Measurements from ENCODE around the gene KIAA0232. TPM values are rescaled to one million over a fixed set of nuclear protein-coding genes. Genes with fewer than 3 reads are reported as not detected.

KIAA0232 gene
- total RNA-seq, 2 experiments from 2014 or later, result 13.5 to 14.4 TPM

DNA sequence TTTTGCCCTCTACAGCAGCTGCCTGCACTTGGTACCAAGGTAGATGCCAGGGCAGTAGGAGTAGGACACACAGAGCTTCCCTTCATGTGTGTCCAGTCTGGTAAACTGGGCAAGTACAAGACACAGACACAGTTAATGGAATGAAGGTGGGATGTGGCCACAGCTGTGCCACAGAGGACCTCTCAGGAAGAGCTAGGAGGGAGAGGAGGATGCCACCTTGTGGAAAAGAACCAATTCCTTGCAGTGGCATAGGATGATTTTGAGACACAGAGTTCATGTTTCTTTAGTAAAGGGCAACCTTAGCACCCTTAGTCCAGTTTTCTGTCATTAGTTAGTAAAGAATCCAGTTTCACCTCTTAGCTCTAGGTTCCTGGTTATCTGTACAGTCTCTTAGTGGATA lies 90.8 kb downstream of the KIAA0232 start:
- intact Hi-C loops (cut with micrococcal nuclease), result loop anchor here (10.0 kb wide), 1 partner anchor 298 kb away; the partner anchor contains the start of gene MAN2B2
- CTCF ChIA-PET, result interaction anchor here (0.6 to 5.2 kb wide), 52 partner anchors 8 to 272 kb away, joined by 3 to 179 read pairs (median 5); partner anchors contain the start of gene BLOC1S4
- no peak overlapping the region for H3K27ac Mint-ChIP-seq
- peaks cover 2% of the 10 kb centered on the region for H3K4me1 Mint-ChIP-seq (ENCODE audit: low read depth)
- DNase-seq, result no peak
- no peaks in the 10 kb centered on the region for H3K9me3 Mint-ChIP-seq
- H3K36me3 Mint-ChIP-seq (ENCODE audit: low read depth), result peaks cover 3% of the 10 kb centered on the region
- H3K4me3 Mint-ChIP-seq, result no peak overlapping the region
- no peaks in the 10 kb centered on the region for H3K27me3 Mint-ChIP-seq (ENCODE audit: low read depth)

DNA sequence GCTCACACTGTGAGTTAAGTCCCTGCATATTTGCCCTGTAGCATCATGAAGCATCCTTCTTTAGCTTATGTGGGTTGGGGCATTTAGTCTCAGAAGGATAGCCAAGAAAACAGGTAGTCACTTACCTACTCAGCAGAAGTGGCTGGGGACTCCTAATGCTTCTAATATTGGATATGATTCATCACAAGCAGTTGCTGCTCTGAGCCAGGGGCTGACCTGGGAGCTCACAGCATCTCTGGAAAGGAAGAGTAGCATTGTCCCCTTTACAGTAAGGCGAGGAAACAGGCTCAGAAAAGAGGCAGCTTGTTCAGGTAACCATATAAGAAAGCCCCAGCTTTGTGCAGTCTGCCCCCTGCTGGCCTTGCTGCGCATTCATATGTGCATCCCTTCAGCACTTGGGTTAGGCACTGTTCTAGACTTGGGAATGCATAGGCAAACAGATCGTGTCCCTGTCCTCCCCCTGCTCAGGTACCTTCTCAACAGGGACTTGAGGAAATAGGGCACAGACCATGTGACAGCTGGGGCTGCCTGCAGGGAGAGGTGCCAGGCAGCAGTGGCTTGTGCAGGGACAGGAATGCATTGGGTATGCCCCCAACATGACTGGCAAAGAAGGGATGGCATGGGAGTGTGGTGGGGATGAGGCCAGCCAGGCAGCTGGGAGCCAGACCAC lies 91.4 kb downstream of the KIAA0232 start:
- H3K27me3 Mint-ChIP-seq (ENCODE audit: low read depth), result no peaks in the 10 kb centered on the region
- CTCF ChIA-PET, result interaction anchor here (0.5 to 5.2 kb wide), 50 partner anchors 8 to 273 kb away, joined by 3 to 179 read pairs (median 5); partner anchors contain the start of gene BLOC1S4
- no peak overlapping the region for H3K4me3 Mint-ChIP-seq
- peaks cover 7% of the 10 kb centered on the region for H3K36me3 Mint-ChIP-seq (ENCODE audit: low read depth)
- no peaks in the 10 kb centered on the region for H3K9me3 Mint-ChIP-seq
- intact Hi-C loops (cut with micrococcal nuclease), result loop anchor here (1.0 to 10.0 kb wide), 5 partner anchors 91 to 299 kb away; partner anchors contain the start of gene MAN2B2
- DNase-seq, result peak; percentile 91
- peaks cover 2% of the 10 kb centered on the region for H3K4me1 Mint-ChIP-seq (ENCODE audit: low read depth)
- H3K27ac Mint-ChIP-seq, result no peak overlapping the region

DNA sequence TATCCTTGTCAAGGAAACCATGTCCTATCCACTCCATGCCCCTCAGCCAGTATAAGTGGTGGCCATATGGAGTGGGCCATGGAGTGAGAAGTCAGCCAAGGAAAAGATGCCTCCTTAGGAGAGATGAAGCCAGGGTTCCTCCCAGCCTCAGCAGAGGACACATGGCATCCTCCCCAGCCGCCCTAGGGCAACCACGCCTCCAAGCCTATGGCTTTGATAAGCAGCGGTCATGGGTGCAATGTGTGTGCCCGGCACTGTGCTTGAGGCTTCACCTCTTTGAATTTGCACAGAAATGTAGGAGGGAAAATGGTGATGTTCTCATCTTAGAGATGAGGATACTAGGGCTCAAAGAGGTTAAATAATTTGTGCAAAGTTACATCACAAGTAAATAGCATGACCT lies 92.5 kb downstream of the KIAA0232 start:
- no peaks in the 10 kb centered on the region for H3K9me3 Mint-ChIP-seq
- H3K27me3 Mint-ChIP-seq (ENCODE audit: low read depth), result no peaks in the 10 kb centered on the region
- H3K4me3 Mint-ChIP-seq, result no peak overlapping the region
- intact Hi-C loops (cut with micrococcal nuclease), result loop anchor here (1.0 to 10.0 kb wide), 5 partner anchors 92 to 300 kb away; partner anchors contain the start of gene MAN2B2
- peaks cover 10% of the 10 kb centered on the region for H3K36me3 Mint-ChIP-seq (ENCODE audit: low read depth)
- peaks cover 2% of the 10 kb centered on the region for H3K4me1 Mint-ChIP-seq (ENCODE audit: low read depth)
- CTCF ChIA-PET, result interaction anchor here (0.7 to 5.2 kb wide), 14 partner anchors 8 to 169 kb away, joined by 3 to 179 read pairs (median 12); partner anchors contain the start of gene BLOC1S4
- DNase-seq, result no peak
- H3K27ac Mint-ChIP-seq, result no peak overlapping the region

DNA sequence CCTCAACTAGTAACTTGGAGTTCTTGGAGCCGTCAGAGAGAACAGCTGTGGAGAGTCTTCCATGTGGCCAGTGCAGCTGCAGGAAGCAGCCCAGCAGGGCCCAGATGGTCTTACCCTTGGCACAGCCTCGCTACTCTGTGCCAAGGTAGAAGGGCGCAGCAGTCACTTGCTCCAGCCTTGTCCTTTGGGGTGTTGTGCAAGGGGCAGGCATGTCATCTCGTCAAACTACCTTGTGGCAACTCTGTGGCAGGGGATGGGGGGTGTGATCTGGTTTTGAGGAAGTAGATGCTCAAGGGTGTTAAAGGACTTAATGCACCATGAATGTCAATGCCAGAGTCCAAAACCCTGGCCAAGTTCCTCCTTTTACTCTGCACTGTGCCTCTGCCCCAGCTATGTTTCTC lies 92.9 kb downstream of the KIAA0232 start:
- DNase-seq, result no peak
- intact Hi-C loops (cut with micrococcal nuclease), result loop anchor here (10.0 kb wide), 1 partner anchor 301 kb away; the partner anchor contains the start of gene MAN2B2
- Mint-ChIP-seq H3K36me3 (ENCODE audit: low read depth) (peaks cover 10% of the 10 kb centered on the region), H3K4me3 (no peak overlapping the region), H3K4me1 (ENCODE audit: low read depth) (peaks cover 2% of the 10 kb centered on the region), H3K27ac (no peak overlapping the region), H3K9me3 (no peaks in the 10 kb centered on the region), H3K27me3 (ENCODE audit: low read depth) (no peaks in the 10 kb centered on the region)
- CTCF ChIA-PET, result interaction anchor here (1.0 to 5.2 kb wide), 5 partner anchors 11 to 174 kb away, joined by 3 to 179 read pairs (median 3); partner anchors contain the start of gene BLOC1S4

- Mint-ChIP-seq H3K27me3 (ENCODE audit: low read depth) (no peaks in the 10 kb centered on the region), H3K4me1 (ENCODE audit: low read depth) (peaks cover 2% of the 10 kb centered on the region), H3K27ac (no peak overlapping the region), H3K9me3 (no peaks in the 10 kb centered on the region), H3K36me3 (ENCODE audit: low read depth) (peaks cover 12% of the 10 kb centered on the region), H3K4me3 (no peak overlapping the region)
- CTCF ChIA-PET, result interaction anchor here (0.7 to 1.9 kb wide), 3 partner anchors 10 to 175 kb away, joined by 3 to 5 read pairs (median 3); no protein-coding TSS in a partner anchor
- no peak for DNase-seq
- intact Hi-C loops (cut with micrococcal nuclease), result loop anchor here (10.0 kb wide), 1 partner anchor 302 kb away; the partner anchor contains the start of gene MAN2B2
Observed at GRCh38 chr4:6876440-6876839, 93.9 kb downstream of the KIAA0232 start.

DNA sequence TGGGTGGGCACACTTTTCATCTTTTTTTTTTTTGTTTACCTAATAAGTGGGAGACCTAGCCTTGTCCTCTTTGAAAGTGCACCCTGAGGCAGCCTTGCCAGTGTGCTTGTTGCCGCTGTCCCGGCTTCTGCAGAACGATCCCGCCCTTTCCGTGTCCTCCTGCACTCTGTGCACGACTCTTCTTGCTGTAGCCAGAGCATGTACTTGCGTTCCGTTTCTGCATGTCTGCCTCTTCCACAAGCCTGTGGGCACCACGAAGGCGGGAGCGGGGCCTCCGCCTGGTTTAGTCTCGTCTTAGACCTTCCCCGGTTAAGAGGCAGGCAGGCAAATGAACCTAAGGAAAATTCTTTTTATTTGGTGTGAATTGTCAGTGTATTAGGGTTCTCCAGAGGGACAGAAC lies 94.5 kb downstream of the KIAA0232 start:
- Mint-ChIP-seq H3K9me3 (no peaks in the 10 kb centered on the region), H3K27ac (no peak overlapping the region), H3K4me1 (ENCODE audit: low read depth) (peaks cover 2% of the 10 kb centered on the region), H3K36me3 (ENCODE audit: low read depth) (peaks cover 14% of the 10 kb centered on the region), H3K4me3 (no peak overlapping the region), H3K27me3 (ENCODE audit: low read depth) (no peaks in the 10 kb centered on the region)
- DNase-seq, result no peak
- CTCF ChIA-PET, result interaction anchor here (1.9 kb wide), 1 partner anchor 9 kb away, joined by 5 read pairs; no protein-coding TSS in a partner anchor
- intact Hi-C loops (cut with micrococcal nuclease), result loop anchor here (10.0 kb wide), 1 partner anchor 302 kb away; the partner anchor contains the start of gene MAN2B2

DNA sequence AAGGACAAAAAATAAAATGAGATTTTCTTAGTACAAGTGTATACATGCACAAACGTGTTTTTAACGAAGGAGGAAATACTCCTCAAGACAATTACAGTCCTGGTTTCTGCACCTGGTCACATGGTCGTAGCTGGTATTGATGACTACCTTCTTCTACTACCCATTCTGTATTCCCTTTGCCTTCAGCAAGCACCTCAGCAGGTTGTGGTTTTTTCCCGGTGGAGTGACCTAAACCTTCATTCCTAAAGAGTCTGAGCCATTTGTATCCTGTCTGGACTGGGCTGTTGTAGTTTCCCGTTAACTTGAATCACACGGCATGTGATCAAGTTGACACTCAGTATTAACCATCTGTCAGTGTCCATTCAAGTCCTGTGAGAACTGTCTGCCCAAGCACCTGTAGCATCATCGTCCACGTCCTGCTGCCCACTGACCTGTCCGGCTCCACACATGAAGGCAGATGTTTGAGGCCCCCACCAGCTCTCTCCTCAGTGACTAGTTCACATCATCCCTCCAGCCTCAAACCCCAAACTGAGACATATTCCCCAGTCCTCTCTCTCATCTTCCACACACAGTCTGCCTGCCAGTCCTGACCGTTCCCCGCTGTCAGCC lies 96.0 kb downstream of the KIAA0232 start:
- peak overlapping the region; percentile 14 for H3K27ac Mint-ChIP-seq
- no peaks in the 10 kb centered on the region for H3K9me3 Mint-ChIP-seq
- intact Hi-C loops (cut with micrococcal nuclease), result loop anchor here (10.0 kb wide), 1 partner anchor 304 kb away; the partner anchor contains the start of gene MAN2B2
- CTCF ChIA-PET, result interaction anchor here (0.7 to 1.2 kb wide), 2 partner anchors 9 to 158 kb away, joined by 3 read pairs; no protein-coding TSS in a partner anchor
- no peak overlapping the region for H3K4me3 Mint-ChIP-seq
- peaks cover 19% of the 10 kb centered on the region for H3K36me3 Mint-ChIP-seq (ENCODE audit: low read depth)
- no peak for DNase-seq
- H3K4me1 Mint-ChIP-seq (ENCODE audit: low read depth), result peaks cover 2% of the 10 kb centered on the region
- H3K27me3 Mint-ChIP-seq (ENCODE audit: low read depth), result no peaks in the 10 kb centered on the region

GRCh38 chr4:6880691-6881090 lies 98.2 kb downstream of the KIAA0232 start:
- no peak overlapping the region for H3K27ac Mint-ChIP-seq
- intact Hi-C loops (cut with micrococcal nuclease), result no loop called here
- H3K4me3 Mint-ChIP-seq, result no peak overlapping the region
- H3K9me3 Mint-ChIP-seq, result no peaks in the 10 kb centered on the region
- CTCF ChIA-PET, result no interaction called here
- H3K36me3 Mint-ChIP-seq (ENCODE audit: low read depth), result peaks cover 19% of the 10 kb centered on the region
- H3K4me1 Mint-ChIP-seq (ENCODE audit: low read depth), result no peaks in the 10 kb centered on the region
- no peak for DNase-seq
- H3K27me3 Mint-ChIP-seq (ENCODE audit: low read depth), result no peaks in the 10 kb centered on the region

- Mint-ChIP-seq H3K27ac (no peak overlapping the region), H3K36me3 (ENCODE audit: low read depth) (peaks cover 19% of the 10 kb centered on the region), H3K9me3 (no peaks in the 10 kb centered on the region), H3K4me3 (no peak overlapping the region), H3K27me3 (ENCODE audit: low read depth) (no peaks in the 10 kb centered on the region), H3K4me1 (ENCODE audit: low read depth) (no peaks in the 10 kb centered on the region)
- no peak for DNase-seq
- CTCF ChIA-PET, result interaction anchor here (0.7 to 3.2 kb wide), 4 partner anchors 8 to 161 kb away, joined by 3 to 18 read pairs (median 9); no protein-coding TSS in a partner anchor
- intact Hi-C loops (cut with micrococcal nuclease), result no loop called here
Observed at GRCh38 chr4:6881908-6882307, 99.4 kb downstream of the KIAA0232 start.

DNA sequence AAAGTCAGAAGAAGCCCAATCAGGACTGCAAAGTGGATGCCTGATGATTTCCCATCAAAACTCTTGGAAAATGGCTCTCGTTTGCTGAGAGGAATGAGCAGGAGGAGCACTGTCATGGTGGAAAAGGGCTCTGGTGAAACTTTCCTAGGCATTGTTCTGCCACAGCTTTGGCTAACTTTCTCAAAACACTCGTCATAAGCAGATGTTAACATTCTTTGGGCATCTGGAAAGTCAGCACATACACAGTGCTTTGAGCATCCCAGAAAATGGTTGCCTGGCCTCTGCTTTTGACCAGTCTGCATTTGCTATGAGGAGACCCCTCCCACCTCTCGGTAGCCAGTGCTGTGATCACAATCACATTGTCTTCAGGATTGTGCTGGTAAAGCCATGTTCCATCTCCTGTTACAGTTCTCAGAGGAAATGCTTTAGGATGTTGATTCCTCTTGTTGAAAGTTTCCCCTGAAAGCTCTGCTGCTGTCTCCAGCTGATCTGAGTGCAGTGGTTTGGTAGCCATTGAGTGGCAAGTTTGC lies 101.9 kb downstream of the KIAA0232 start:
- H3K4me1 Mint-ChIP-seq (ENCODE audit: low read depth), result no peaks in the 10 kb centered on the region
- H3K4me3 Mint-ChIP-seq, result no peak overlapping the region
- no peak for DNase-seq
- H3K27me3 Mint-ChIP-seq (ENCODE audit: low read depth), result no peaks in the 10 kb centered on the region
- H3K27ac Mint-ChIP-seq, result no peak overlapping the region
- CTCF ChIA-PET, result interaction anchor here (0.7 to 3.9 kb wide), 6 partner anchors 9 to 164 kb away, joined by 3 to 22 read pairs (median 10); no protein-coding TSS in a partner anchor
- H3K9me3 Mint-ChIP-seq, result no peaks in the 10 kb centered on the region
- intact Hi-C loops (cut with micrococcal nuclease), result no loop called here
- H3K36me3 Mint-ChIP-seq (ENCODE audit: low read depth), result peaks cover 9% of the 10 kb centered on the region

DNA sequence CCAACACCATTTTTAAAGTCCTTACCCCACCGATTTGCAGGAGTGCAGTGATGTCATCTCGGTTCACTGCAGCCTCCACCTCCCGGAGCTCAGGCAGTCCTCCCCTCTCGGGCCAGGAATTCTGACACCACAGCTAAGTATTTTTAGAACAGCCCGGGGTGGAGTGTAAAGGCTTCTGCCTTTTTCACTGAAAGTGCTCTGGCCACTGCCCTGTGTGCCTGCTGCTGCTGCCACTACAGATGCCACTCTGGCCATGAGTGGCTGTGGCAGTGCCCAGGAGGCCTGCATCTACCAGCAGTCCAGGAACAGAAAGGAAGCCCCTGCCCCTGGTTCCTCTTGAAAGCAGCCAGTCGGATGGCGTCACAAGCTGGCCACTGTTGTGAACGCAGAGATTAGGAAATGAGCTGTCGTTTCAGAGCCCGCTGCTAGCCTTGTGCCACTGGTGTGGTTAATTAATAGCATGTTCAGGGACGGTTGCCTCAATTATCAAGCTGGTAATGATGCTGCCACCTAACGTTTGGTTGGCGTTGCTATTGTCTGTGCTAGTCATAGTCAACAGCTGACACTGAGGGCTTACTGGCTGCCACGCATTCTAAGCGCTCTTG lies 103.5 kb downstream of the KIAA0232 start:
- peak; percentile 57 for DNase-seq
- intact Hi-C loops (cut with micrococcal nuclease), result loop anchor here (1.0 kb wide), 1 partner anchor 166 kb away; no protein-coding TSS in a partner anchor
- Mint-ChIP-seq H3K27ac (no peak overlapping the region), H3K36me3 (ENCODE audit: low read depth) (peaks cover 12% of the 10 kb centered on the region), H3K27me3 (ENCODE audit: low read depth) (no peaks in the 10 kb centered on the region), H3K4me1 (ENCODE audit: low read depth) (no peaks in the 10 kb centered on the region), H3K4me3 (no peak overlapping the region), H3K9me3 (peaks cover 11% of the 10 kb centered on the region)
- CTCF ChIA-PET, result interaction anchor here (1.0 to 3.9 kb wide), 8 partner anchors 9 to 166 kb away, joined by 3 to 22 read pairs (median 4); no protein-coding TSS in a partner anchor
